ENCODE data around the gene RBMS3. TPM values are rescaled to one million over a fixed set of nuclear protein-coding genes. Genes with fewer than 3 reads are reported as not detected.

Gene RBMS3
- total RNA-seq, 1 experiment from 2014 or later: 5.9 TPM

DNA sequence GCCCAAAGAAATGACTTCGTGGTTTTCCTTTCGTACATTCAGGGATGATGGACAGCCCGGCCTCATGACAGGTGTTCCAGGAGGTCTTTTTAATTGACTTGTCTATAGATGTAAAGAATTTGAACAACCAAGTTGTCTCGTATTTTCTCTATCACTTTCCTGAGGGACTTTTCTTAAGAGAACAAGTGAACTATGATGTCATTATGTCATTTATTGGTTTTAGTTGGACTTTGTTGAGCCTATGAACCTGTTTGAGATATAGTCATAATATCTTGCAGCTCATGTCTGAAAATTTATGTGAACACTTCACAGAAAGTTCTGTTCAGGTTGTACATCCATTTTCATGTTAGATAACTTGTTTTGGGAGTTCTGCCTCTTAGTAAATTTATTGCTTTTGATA lies 89.2 kb downstream of the RBMS3 start:
- no TSS peak for BruUV-seq (replicated peaks)
- CTCF ChIA-PET: no interaction called here
- POLR2A ChIA-PET (ENCODE audit: low non-redundant PET): no interaction called here

DNA sequence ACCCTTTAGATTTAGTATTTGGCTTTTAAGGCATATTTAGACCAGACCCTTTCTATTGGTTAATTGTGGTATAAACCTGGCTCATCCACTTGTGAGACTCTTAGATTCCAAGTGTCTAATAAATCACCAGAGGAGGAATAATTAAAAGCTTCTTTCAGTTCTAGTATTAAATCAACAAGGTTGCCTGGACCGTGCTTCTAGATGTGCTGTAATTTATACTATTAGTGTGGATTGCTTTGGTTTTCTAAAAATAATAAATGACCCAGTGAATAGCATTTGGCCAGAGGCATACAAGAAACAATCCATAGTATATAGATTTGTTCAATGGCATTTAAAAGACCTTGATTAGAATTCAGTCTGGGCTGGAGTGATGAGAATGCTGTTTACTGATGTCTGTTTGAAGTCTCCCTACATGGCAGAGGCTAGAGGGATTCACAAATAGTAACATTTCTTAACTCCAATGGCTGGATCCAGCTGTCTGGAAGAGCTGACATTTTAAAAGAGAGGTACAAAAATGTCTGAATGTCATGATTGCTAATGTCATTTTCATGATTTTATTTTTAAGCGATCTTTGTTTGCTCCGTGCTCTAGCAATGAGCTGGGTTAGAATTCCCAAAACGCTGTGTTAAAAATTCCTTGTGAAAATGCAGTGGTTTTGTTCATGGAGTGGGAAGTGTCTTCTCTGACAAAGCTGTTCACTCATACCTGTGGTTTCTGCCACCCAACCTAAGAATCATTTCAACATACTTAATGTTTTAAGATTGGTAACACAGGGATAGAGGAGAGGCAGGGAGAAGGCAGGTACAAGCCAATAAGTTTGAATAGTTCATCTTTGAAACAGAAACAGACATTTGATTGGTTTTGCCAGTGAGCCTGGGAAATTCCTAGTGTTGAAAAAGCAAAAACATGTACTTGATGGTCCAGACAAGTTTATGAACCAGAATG lies 89.9 kb downstream of the RBMS3 start:
- no peaks in the 10 kb centered on the region for H3K27me3 ChIP-seq (replicated peaks; ENCODE audit: insufficient read depth, low read depth, low read length, poor library complexity)
- ChIA-PET POLR2A (ENCODE audit: low non-redundant PET) (no interaction called here), CTCF (no interaction called here)
- H3K4me1 ChIP-seq (ENCODE audit: insufficient read depth, low read length, poor library complexity, severe bottlenecking): no peaks in the 10 kb centered on the region
- H3K4me3 ChIP-seq (ENCODE audit: low read depth, low read length, poor library complexity, severe bottlenecking): no peak overlapping the region
- intact Hi-C loops (cut with micrococcal nuclease; ENCODE audit: unreplicated experiment): no loop called here
- no peak for DNase-seq (ENCODE audit: low spot score)
- H3K27ac ChIP-seq (ENCODE audit: low read depth, low read length, poor library complexity, severe bottlenecking): no peak overlapping the region
- TF ChIP-seq, protein P1, sequence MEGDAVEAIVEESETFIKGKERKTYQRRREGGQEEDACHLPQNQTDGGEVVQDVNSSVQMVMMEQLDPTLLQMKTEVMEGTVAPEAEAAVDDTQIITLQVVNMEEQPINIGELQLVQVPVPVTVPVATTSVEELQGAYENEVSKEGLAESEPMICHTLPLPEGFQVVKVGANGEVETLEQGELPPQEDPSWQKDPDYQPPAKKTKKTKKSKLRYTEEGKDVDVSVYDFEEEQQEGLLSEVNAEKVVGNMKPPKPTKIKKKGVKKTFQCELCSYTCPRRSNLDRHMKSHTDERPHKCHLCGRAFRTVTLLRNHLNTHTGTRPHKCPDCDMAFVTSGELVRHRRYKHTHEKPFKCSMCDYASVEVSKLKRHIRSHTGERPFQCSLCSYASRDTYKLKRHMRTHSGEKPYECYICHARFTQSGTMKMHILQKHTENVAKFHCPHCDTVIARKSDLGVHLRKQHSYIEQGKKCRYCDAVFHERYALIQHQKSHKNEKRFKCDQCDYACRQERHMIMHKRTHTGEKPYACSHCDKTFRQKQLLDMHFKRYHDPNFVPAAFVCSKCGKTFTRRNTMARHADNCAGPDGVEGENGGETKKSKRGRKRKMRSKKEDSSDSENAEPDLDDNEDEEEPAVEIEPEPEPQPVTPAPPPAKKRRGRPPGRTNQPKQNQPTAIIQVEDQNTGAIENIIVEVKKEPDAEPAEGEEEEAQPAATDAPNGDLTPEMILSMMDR (conservative IDR thresholded peaks at IDR 0.05; ENCODE audit: low read depth, low read length): no peak
- no peak for TF ChIP-seq EZH2 (IDR thresholded peaks at IDR 0.05; ENCODE audit: borderline replicate concordance, low read depth, low read length, poor library complexity, severe bottlenecking)
- BruUV-seq (replicated peaks): no TSS peak
- H3K9me3 ChIP-seq (ENCODE audit: low read depth, low read length, poor library complexity, severe bottlenecking): no peaks in the 10 kb centered on the region
- H3K36me3 ChIP-seq (ENCODE audit: insufficient read depth, low read length, poor library complexity, severe bottlenecking): no peaks in the 10 kb centered on the region

More for the DNA sequence above, 89.2 kb downstream of the RBMS3 start:
- H3K27me3 ChIP-seq (replicated peaks; ENCODE audit: insufficient read depth, low read depth, low read length, poor library complexity): no peaks in the 10 kb centered on the region
- DNase-seq (ENCODE audit: low spot score): no peak
- no peaks in the 10 kb centered on the region for H3K36me3 ChIP-seq (ENCODE audit: insufficient read depth, low read length, poor library complexity, severe bottlenecking)
- H3K27ac ChIP-seq (ENCODE audit: low read depth, low read length, poor library complexity, severe bottlenecking): no peak overlapping the region
- intact Hi-C loops (cut with micrococcal nuclease; ENCODE audit: unreplicated experiment): no loop called here
- H3K4me3 ChIP-seq (ENCODE audit: low read depth, low read length, poor library complexity, severe bottlenecking): no peak overlapping the region
- no peaks in the 10 kb centered on the region for H3K9me3 ChIP-seq (ENCODE audit: low read depth, low read length, poor library complexity, severe bottlenecking)
- H3K4me1 ChIP-seq (ENCODE audit: insufficient read depth, low read length, poor library complexity, severe bottlenecking): no peaks in the 10 kb centered on the region
- TF ChIP-seq, protein P1 (conservative IDR thresholded peaks at IDR 0.05; ENCODE audit: low read depth, low read length): no peak
- TF ChIP-seq EZH2 (IDR thresholded peaks at IDR 0.05; ENCODE audit: borderline replicate concordance, low read depth, low read length, poor library complexity, severe bottlenecking): no peak

DNA sequence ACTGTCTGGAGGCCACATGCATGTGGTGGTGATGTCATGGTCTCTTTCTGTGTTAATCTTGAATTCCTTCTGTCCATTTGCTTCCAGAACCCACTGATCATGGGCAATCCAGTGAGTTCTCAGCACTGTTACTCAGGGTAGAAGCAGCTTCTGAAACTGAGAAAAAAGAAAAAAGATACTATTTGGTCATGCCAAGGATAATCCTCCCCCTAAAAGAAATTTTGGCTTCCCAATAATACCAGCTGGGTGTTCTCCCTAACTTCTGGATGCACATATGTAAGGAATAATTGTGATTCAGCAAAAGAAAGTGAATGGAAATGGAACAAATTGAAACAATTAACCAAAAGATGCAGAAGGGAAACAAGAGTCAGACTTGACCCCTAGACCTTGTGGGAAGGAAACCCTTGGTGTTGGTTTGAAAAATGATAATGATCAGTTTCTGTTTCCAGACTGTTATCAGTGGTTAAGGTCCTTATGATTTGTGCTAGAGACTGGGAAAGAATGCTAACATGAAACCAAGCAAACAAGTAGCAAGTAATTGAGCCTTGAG lies 92.3 kb downstream of the RBMS3 start:
- H3K4me3 ChIP-seq (ENCODE audit: low read depth, low read length, poor library complexity, severe bottlenecking): no peak overlapping the region

More for the DNA sequence above, 92.3 kb downstream of the RBMS3 start:
- intact Hi-C loops (cut with micrococcal nuclease; ENCODE audit: unreplicated experiment): no loop called here
- no peak for TF ChIP-seq EZH2 (IDR thresholded peaks at IDR 0.05; ENCODE audit: borderline replicate concordance, low read depth, low read length, poor library complexity, severe bottlenecking)
- TF ChIP-seq, protein P1 (conservative IDR thresholded peaks at IDR 0.05; ENCODE audit: low read depth, low read length): no peak
- H3K36me3 ChIP-seq (ENCODE audit: insufficient read depth, low read length, poor library complexity, severe bottlenecking): no peaks in the 10 kb centered on the region
- CTCF ChIA-PET: no interaction called here
- no peaks in the 10 kb centered on the region for H3K4me1 ChIP-seq (ENCODE audit: insufficient read depth, low read length, poor library complexity, severe bottlenecking)
- H3K27ac ChIP-seq (ENCODE audit: low read depth, low read length, poor library complexity, severe bottlenecking): no peak overlapping the region
- POLR2A ChIA-PET (ENCODE audit: low non-redundant PET): no interaction called here
- DNase-seq (ENCODE audit: low spot score): no peak
- H3K9me3 ChIP-seq (ENCODE audit: low read depth, low read length, poor library complexity, severe bottlenecking): no peaks in the 10 kb centered on the region
- H3K27me3 ChIP-seq (replicated peaks; ENCODE audit: insufficient read depth, low read depth, low read length, poor library complexity): no peaks in the 10 kb centered on the region
- BruUV-seq (replicated peaks): no TSS peak

Measured in A673 (cell line).